ENCODE measurements around the gene MPP1. TPM values are rescaled to one million over a fixed set of nuclear protein-coding genes. Genes with fewer than 3 reads are reported as not detected.
A peak's percentile ranks its signal among the peaks of the same experiment; 100 is the strongest.

MPP1 gene
- total and polyA plus RNA-seq, 5 donors = 20.4 to 42.7 (median 34.1) TPM

DNA sequence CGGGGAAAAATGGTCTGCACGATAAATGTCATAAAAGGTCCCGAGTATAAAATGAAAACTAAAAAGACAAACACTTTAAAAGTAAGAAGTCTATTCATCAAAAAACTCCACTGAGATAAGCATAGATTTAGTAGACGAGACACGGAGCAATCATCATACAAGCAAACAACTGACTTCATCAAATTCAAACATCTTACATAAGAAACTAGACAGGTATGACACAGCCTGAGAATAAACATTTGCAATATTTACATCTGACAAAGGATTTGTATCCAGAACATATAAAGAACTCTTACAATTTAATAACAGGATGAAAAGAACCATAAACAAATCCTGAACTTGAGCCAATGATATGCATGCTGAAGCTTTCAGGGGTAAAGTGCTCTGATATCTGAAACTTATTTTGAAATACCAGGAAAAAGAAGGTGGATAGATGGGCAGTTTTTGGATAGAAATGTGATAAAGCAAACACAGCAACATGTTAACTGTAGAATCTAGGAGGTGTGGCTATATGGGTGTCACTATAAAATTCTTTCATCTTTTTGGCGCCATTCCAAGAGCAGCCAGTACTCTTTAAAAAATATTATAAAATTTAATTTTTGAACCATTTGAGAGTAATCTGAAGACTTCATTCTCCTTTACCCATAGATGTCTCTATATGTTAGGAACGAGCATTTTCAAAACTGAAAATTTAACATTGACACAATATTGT lies 12.0 kb downstream of the MPP1 start:
- no peak for ATAC-seq
- intact Hi-C loops (cut with DNase I) = no loop called here
- H3K9me3 ChIP-seq (ENCODE audit: control insufficient read depth, low read length) = no peaks in the 10 kb centered on the region
- no peaks in the 10 kb centered on the region for H3K27me3 ChIP-seq (ENCODE audit: control insufficient read depth, insufficient read depth)
- no peak overlapping the region for H3K27ac ChIP-seq (ENCODE audit: low read length)
- no peaks in the 10 kb centered on the region for H3K4me1 ChIP-seq (ENCODE audit: control insufficient read depth, insufficient read depth, low read length)
- no peak for DNase-seq
- H3K4me3 ChIP-seq (ENCODE audit: low read length) = no peak overlapping the region
- 91% methylated on average over 7 of the region's 7 CpGs for WGBS

DNA sequence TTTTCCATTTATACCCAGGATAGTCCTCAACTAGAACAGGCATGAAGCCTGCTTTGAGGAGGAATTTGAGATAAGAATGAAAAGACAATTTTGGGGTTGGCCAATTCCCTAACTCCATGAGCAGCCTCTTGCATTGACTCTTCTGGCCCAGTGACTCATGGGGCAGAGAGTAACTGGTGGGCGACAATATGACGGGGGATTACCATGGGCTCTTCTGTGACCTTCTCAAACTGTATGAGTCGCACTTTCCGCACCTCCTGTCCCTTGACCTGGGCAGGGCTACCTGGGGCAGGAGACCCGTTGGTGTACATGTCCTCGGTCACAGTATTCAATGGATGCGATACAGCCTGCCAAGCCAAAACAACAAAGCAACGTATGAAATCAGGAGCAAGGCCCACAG lies 13.3 kb downstream of the MPP1 start:
- no peak for DNase-seq
- Histone ChIP-seq H3K9me3 (ENCODE audit: control insufficient read depth, low read length) (no peaks in the 10 kb centered on the region), H3K27me3 (ENCODE audit: control insufficient read depth, insufficient read depth) (no peaks in the 10 kb centered on the region), H3K4me3 (ENCODE audit: low read length) (no peak overlapping the region), H3K27ac (ENCODE audit: low read length) (no peak overlapping the region), H3K4me1 (ENCODE audit: control insufficient read depth, insufficient read depth, low read length) (no peaks in the 10 kb centered on the region)
- intact Hi-C loops (cut with DNase I) = no loop called here
- 95% methylated on average over 8 of the region's 8 CpGs for WGBS
- ATAC-seq = no peak

DNA sequence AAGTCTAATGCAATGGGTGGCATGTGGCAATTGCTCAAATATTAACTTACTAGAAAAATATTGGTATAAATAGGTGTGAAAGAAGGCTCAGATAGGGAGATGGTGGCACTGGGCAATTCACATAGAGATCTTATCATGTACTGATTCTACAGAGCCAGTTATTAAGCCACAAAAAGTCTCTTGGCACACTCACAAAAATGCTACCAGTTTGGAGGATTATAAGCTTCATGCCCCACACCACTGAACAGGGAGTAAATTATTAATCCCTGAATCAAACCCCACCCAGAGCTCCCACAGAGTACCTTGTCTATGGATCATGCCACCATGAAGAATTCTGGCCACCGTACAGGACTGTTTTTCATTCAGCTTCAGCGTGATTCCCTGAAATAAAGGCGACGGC lies 13.8 kb downstream of the MPP1 start:
- Histone ChIP-seq H3K27ac (ENCODE audit: low read length) (no peak overlapping the region), H3K27me3 (ENCODE audit: control insufficient read depth, insufficient read depth) (no peaks in the 10 kb centered on the region), H3K4me3 (ENCODE audit: low read length) (no peak overlapping the region), H3K9me3 (ENCODE audit: control insufficient read depth, low read length) (no peaks in the 10 kb centered on the region), H3K4me1 (ENCODE audit: control insufficient read depth, insufficient read depth, low read length) (no peaks in the 10 kb centered on the region)
- ATAC-seq (no peak), DNase-seq (no peak)
- WGBS = 72% methylated on average over 4 of the region's 4 CpGs
- intact Hi-C loops (cut with DNase I) = no loop called here

DNA sequence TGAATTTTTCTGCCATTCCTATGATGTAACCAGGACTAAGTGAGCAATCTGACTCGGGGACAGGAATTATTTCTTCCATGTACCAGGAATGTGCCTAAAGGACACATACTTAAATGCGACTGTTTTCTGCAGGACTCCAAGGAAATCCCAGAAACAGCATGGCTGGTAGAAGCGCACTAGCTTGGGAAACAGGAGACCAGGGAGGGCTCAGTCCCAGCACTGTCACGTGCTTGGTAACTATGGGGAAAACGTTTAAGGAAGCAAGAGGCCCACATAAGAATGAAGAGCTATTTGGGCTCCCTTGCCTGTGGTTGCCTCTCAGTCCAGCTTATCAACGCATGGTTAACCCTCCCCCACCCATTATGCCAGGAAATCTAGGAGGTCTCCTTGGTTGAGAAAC lies 19.6 kb downstream of the MPP1 start:
- Histone ChIP-seq H3K27me3 (ENCODE audit: control insufficient read depth, insufficient read depth) (no peaks in the 10 kb centered on the region), H3K4me1 (ENCODE audit: control insufficient read depth, insufficient read depth, low read length) (no peaks in the 10 kb centered on the region)

DNA sequence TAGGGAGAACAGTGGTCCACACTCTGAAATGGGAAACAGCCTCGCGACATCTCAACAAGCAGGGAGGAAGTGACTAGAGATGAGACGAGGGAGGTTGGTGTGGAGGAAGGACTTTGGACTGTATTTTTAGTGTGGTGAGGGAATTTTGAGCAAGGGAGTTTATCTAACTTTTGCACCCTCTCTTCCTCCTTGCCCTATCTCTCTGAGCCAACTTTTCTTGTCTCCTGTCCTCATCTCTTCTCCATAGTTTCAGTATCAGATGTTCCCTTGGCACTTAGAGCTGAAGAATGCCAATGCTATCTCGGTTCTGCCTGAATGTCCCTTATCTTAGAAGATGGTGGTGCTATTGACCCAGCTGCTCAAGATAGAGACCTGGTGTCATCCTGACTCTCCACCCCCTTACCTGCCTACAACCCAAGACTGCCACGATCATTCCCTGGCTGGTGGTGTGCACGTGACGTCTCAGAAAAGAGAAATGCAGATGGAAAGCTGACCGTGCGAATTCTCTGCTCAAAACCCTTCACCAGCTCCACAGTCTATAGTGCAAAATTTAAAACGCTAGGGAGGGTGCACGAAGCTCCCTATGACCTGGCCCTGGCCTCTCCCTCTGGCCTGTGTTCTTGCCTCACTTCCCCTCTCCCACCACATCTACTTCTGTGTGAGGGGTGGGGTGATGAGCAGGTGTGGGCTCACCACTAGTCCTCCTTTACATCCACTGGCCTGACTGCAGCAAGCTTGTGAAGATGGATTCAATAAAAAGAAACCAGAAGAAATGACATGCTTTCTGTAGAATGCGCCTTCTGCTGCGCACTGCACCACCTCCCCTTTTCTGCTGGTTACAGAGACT lies 20.9 kb downstream of the MPP1 start:
- Histone ChIP-seq H3K27ac (ENCODE audit: low read length) (no peak overlapping the region), H3K9me3 (ENCODE audit: control insufficient read depth, low read length) (no peaks in the 10 kb centered on the region), H3K27me3 (ENCODE audit: control insufficient read depth, insufficient read depth) (no peaks in the 10 kb centered on the region), H3K4me1 (ENCODE audit: control insufficient read depth, insufficient read depth, low read length) (no peaks in the 10 kb centered on the region), H3K4me3 (ENCODE audit: low read length) (no peak overlapping the region)
- WGBS = 86% methylated on average over 13 of the region's 13 CpGs
- DNase-seq (no peak), ATAC-seq (no peak)
- intact Hi-C loops (cut with DNase I) = no loop called here

More for the DNA sequence above, 19.6 kb downstream of the MPP1 start:
- no peak overlapping the region for H3K27ac ChIP-seq (ENCODE audit: low read length)
- ATAC-seq = no peak
- no peak for DNase-seq
- WGBS = 49% methylated on average over 6 of the region's 6 CpGs
- no peaks in the 10 kb centered on the region for H3K9me3 ChIP-seq (ENCODE audit: control insufficient read depth, low read length)
- intact Hi-C loops (cut with DNase I) = no loop called here
- no peak overlapping the region for H3K4me3 ChIP-seq (ENCODE audit: low read length)

DNA sequence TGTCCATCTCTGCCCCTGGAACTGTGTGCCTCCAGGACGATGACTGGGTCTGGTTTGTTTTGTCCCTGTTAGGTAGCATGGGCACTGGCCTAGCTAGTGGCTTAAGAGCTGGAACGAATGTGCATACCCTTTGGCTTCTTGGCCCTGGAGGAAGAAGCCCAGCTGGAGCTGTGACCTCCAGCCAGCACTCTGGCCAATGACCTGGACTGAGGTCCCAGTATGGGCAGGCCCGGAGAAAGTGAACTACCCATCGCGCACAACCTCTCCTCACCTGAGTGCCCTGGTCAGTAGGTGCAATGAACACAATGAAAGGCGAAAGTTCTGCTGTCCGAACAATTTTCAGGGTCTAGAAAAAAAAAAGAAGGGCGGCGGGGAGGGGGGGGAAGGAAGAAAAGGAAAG lies 24.3 kb downstream of the MPP1 start:
- Histone ChIP-seq H3K9me3 (ENCODE audit: control insufficient read depth, low read length) (no peaks in the 10 kb centered on the region), H3K27me3 (ENCODE audit: control insufficient read depth, insufficient read depth) (no peaks in the 10 kb centered on the region), H3K27ac (ENCODE audit: low read length) (no peak overlapping the region), H3K4me3 (ENCODE audit: low read length) (no peak overlapping the region), H3K4me1 (ENCODE audit: control insufficient read depth, insufficient read depth, low read length) (no peaks in the 10 kb centered on the region)
- WGBS = 92% methylated on average over 9 of the region's 9 CpGs
- DNase-seq (no peak), ATAC-seq (no peak)
- intact Hi-C loops (cut with DNase I) = no loop called here

DNA sequence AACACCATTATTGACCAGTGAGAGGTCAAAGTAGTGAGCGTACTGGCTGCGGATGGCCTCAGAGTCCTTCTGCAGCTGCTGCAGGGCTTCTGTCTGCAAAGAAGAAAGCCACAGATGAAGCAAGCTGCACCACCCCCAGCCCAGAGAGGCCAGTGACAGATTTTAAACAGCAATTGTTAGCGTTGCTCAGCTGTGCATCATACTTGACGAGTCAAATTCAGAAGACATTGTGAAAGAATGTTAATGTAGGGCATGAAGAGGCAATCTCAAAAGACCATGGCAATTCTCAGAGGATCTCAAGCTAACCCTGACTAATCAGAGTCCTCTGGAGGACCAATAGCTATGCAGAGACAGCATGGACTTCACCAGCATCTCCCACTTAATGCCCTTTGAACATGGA lies 26.0 kb downstream of the MPP1 start:
- Histone ChIP-seq H3K27me3 (ENCODE audit: control insufficient read depth, insufficient read depth) (no peaks in the 10 kb centered on the region), H3K4me3 (ENCODE audit: low read length) (no peak overlapping the region), H3K4me1 (ENCODE audit: control insufficient read depth, insufficient read depth, low read length) (peaks cover 1% of the 10 kb centered on the region), H3K9me3 (ENCODE audit: control insufficient read depth, low read length) (no peaks in the 10 kb centered on the region), H3K27ac (ENCODE audit: low read length) (no peak overlapping the region)
- DNase-seq (no peak), ATAC-seq (no peak)
- intact Hi-C loops (cut with DNase I) = no loop called here
- 90% methylated on average over 4 of the region's 4 CpGs for WGBS

DNA sequence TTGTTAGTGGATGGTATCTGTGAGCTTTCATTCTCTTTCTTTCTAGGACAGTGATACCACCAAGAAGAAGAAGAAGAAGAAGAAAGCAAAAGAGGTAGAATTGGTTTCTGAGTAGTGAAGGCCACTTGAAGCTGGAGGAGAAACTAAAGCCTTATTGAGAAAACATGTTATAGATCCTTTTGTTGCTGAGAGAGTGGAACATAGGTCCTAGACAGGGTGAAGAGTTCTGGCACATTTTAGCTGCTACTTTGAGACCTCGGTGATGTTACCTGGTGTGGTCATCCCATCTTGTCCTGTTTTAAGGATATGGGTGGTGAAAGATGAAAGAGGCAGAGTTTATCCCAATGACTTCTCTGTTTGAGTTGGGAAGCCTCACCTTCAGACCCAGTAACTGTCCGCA lies 28.5 kb downstream of the MPP1 start:
- H3K9me3 ChIP-seq (ENCODE audit: control insufficient read depth, low read length) = no peaks in the 10 kb centered on the region
- 86% methylated on average over 2 of the region's 2 CpGs for WGBS
- ATAC-seq (no peak), DNase-seq (no peak)
- peaks cover 1% of the 10 kb centered on the region for H3K4me1 ChIP-seq (ENCODE audit: control insufficient read depth, insufficient read depth, low read length)
- intact Hi-C loops (cut with DNase I) = no loop called here
- no peak overlapping the region for H3K27ac ChIP-seq (ENCODE audit: low read length)
- H3K4me3 ChIP-seq (ENCODE audit: low read length) = no peak overlapping the region
- no peaks in the 10 kb centered on the region for H3K27me3 ChIP-seq (ENCODE audit: control insufficient read depth, insufficient read depth)

DNA sequence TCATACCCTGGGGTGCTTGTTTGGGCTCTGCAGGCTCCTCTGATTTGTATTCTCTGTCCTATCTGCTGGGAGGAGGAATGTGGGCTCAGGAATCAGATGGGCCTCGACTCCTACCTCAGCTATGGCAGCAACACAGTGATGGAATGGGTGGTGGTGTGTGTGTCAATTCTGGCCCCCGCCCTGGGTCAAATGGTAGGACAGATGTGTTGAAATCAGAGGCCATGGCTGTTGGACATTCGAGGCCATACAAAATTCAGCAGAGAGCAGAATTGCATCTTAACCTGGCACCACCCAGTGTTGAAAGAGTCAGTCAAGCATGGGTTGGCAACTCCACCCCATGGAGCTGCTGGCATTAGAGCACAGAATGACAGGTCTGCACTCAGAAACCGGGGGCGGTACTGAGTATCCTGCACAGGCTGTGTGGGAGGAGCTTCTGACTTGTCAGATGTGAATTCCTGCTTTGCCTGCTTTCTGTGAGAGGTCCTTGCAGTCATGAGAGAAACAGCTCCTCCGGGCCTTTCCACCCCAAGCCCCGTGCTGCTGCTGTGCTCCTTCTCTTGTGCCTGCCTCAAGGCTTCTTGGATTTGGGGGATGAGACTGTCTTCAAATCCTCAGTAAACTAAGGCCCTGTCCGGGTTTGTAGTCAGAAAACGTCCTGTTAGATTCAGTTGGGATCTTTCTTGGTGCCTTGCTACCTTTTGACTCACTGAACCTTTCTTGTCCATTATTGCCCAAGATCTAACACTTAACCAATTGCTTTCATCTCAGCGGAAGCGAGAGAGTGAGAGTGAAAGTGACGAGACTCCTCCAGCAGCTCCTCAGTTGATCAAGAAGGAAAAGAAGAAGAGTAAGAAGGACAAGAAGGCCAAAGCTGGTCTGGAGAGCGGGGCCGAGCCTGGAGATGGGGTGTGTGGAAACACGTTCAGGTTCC lies 29.6 kb downstream of the MPP1 start:
- intact Hi-C loops (cut with DNase I) = no loop called here
- H3K9me3 ChIP-seq (ENCODE audit: control insufficient read depth, low read length) = no peaks in the 10 kb centered on the region
- WGBS = 70% methylated on average over 15 of the region's 15 CpGs
- H3K27me3 ChIP-seq (ENCODE audit: control insufficient read depth, insufficient read depth) = no peaks in the 10 kb centered on the region
- ATAC-seq (peak; percentile 68 to 80), DNase-seq (no peak)
- peak overlapping the region; percentile 7 for H3K27ac ChIP-seq (ENCODE audit: low read length)
- no peak overlapping the region for H3K4me3 ChIP-seq (ENCODE audit: low read length)
- peaks cover 1% of the 10 kb centered on the region for H3K4me1 ChIP-seq (ENCODE audit: control insufficient read depth, insufficient read depth, low read length)

DNA sequence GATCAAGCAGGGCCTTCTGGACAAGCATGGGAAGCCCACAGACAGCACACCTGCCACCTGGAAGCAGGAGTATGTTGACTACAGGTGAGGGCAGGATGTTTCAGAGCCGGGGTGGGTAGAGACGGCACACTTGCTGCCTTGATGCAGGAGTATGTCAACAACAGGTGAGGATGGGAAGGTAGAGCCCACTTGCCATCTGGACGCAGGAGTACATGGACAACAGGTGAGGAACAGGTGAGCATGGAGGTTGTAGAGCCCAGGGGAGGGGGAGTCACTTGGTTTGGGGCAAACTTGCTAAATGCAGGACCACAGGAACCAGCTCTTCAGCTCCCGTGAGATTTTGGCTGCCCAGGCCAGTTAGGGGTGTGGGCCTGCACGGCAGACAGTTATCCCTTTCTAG lies 30.7 kb downstream of the MPP1 start:
- Histone ChIP-seq H3K27ac (ENCODE audit: low read length) (no peak overlapping the region), H3K27me3 (ENCODE audit: control insufficient read depth, insufficient read depth) (no peaks in the 10 kb centered on the region)

More for the DNA sequence above, 30.7 kb downstream of the MPP1 start:
- Histone ChIP-seq H3K4me3 (ENCODE audit: low read length) (no peak overlapping the region), H3K9me3 (ENCODE audit: control insufficient read depth, low read length) (no peaks in the 10 kb centered on the region), H3K4me1 (ENCODE audit: control insufficient read depth, insufficient read depth, low read length) (peaks cover 1% of the 10 kb centered on the region)
- ATAC-seq (no peak), DNase-seq (no peak)
- intact Hi-C loops (cut with DNase I) = no loop called here
- WGBS = 81% methylated on average over 5 of the region's 5 CpGs

All from right cardiac atrium (tissue), 5 donors.